ENCODE results near the gene RAPGEF1. TPM values are rescaled to one million over a fixed set of nuclear protein-coding genes. Genes with fewer than 3 reads are reported as not detected.

The RAPGEF1 gene
- total and polyA plus RNA-seq, 2 of the 13 experiments (the other 11 are each of a cell fraction or from before 2014, with no cell fraction given), result 21.2 to 38.9 TPM

GRCh38 chr9:131601683-131602181 is 138.1 kb downstream of the RAPGEF1 start (continued):
- no peak for TF ChIP-seq ZNF446 (CRISPR knock-in tag; IDR thresholded peaks at IDR 0.05)
- no peak for TF ChIP-seq ZNF713 (CRISPR knock-in tag; IDR thresholded peaks at IDR 0.05)
- no peak for TF ChIP-seq TBP (CRISPR knock-in tag; IDR thresholded peaks at IDR 0.05)
- TF ChIP-seq ZNF503 (CRISPR knock-in tag; IDR thresholded peaks at IDR 0.05), result 0 out of 2 replicates have a peak, but pooled peaks have one; percentile 38
- no peak for TF ChIP-seq MTF1 (CRISPR knock-in tag; IDR thresholded peaks at IDR 0.05)
- peak in 1 of 2 experiments; percentile 16; a peak in 1 of 4 replicates for TF ChIP-seq NR2F1 (CRISPR knock-in tag; IDR thresholded peaks at IDR 0.05)
- TF ChIP-seq TFDP2 (CRISPR knock-in tag; IDR thresholded peaks at IDR 0.05), result no peak
- TF ChIP-seq ZBTB7B (CRISPR knock-in tag; IDR thresholded peaks at IDR 0.05), result peak; percentile 24; the same call in 1 of the 2 replicates
- TF ChIP-seq PHF21A (CRISPR knock-in tag; IDR thresholded peaks at IDR 0.05), result peak; percentile 46
- no peak for TF ChIP-seq NR2F2 (IDR thresholded peaks at IDR 0.05; ENCODE audit: borderline replicate concordance, low read depth)
- TF ChIP-seq ATF4 (CRISPR knock-in tag; IDR thresholded peaks at IDR 0.05), result no peak
- TF ChIP-seq ZNF431 (CRISPR knock-in tag; IDR thresholded peaks at IDR 0.05; ENCODE audit: borderline replicate concordance, low read depth), result no peak
- TF ChIP-seq KLF12 (CRISPR knock-in tag; IDR thresholded peaks at IDR 0.05; ENCODE audit: borderline replicate concordance), result peak; percentile 85; the same call in 1 of the 2 replicates
- no peak for TF ChIP-seq POLR2AphosphoS5 (IDR thresholded peaks at IDR 0.05; ENCODE audit: low read depth, low read length)
- TF ChIP-seq GABPA (IDR thresholded peaks at IDR 0.05; ENCODE audit: low read depth, low read length), result no peak
- TF ChIP-seq GABPA (CRISPR knock-in tag; IDR thresholded peaks at IDR 0.05; ENCODE audit: low read depth), result no peak
- no peak for TF ChIP-seq ISX (CRISPR knock-in tag; conservative IDR thresholded peaks at IDR 0.05)
- TF ChIP-seq MED8 (CRISPR knock-in tag; IDR thresholded peaks at IDR 0.05; ENCODE audit: insufficient replicate concordance), result no peak
- TF ChIP-seq ZNF460 (CRISPR knock-in tag; IDR thresholded peaks at IDR 0.05; ENCODE audit: borderline replicate concordance), result no peak
- TF ChIP-seq NR3C1 (CRISPR knock-in tag; IDR thresholded peaks at IDR 0.05), result no peak
- no peak for TF ChIP-seq KLF11 (CRISPR knock-in tag; IDR thresholded peaks at IDR 0.05)
- no peak for TF ChIP-seq ZNF552 (CRISPR knock-in tag; IDR thresholded peaks at IDR 0.05; ENCODE audit: borderline replicate concordance)
- 0 out of 2 replicates have a peak, but pooled peaks have one; percentile 49 for TF ChIP-seq DMAP1 (CRISPR knock-in tag; IDR thresholded peaks at IDR 0.05)
- no peak for TF ChIP-seq PREB (CRISPR knock-in tag; IDR thresholded peaks at IDR 0.05)
- no peak for TF ChIP-seq ZNF841 (CRISPR knock-in tag; IDR thresholded peaks at IDR 0.05; ENCODE audit: borderline replicate concordance)
- no peak for TF ChIP-seq ZNF83 (CRISPR knock-in tag; IDR thresholded peaks at IDR 0.05; ENCODE audit: borderline replicate concordance)
- no peak for TF ChIP-seq SRSF1 (optimal IDR thresholded peaks at IDR 0.05; ENCODE audit: low read depth, low read length)
